GM12878 (cell line): ENCODE results near the gene MCCD1. TPM values are rescaled to one million over a fixed set of nuclear protein-coding genes. Genes with fewer than 3 reads are reported as not detected.
A peak's percentile ranks its signal among the peaks of the same experiment; 100 is the strongest.

Experiments
- BMI1 ChIP-seq: fragments of 450-650 bp; IDR thresholded peaks from 2 replicates; pipeline ENCODE4 v1.6.1; 2016; ENCODE audit warnings: mild to moderate bottlenecking, moderate library complexity, borderline replicate concordance
- CBFB ChIP-seq: IDR thresholded peaks from 2 replicates; pipeline ENCODE4 v1.6.1; 2016; ENCODE audit warnings: antibody characterized with exemption, low read depth
- EGR1 ChIP-seq, 2 experiments: IDR thresholded peaks; 1 replicate in 1 of 2; 2 replicates in 1 of 2; pipeline ENCODE4 v1.6.1; 2011 to 2012; ENCODE audit warnings: low read depth in 2 of 2, low read length in 2 of 2, borderline replicate concordance in 1 of 2, mild to moderate bottlenecking in 1 of 2, moderate library complexity in 1 of 2
- ELK1 ChIP-seq: IDR thresholded peaks from 2 replicates; pipeline ENCODE4 v1.6.1; 2012; ENCODE audit warnings: low read depth, low read length, improper control_type of control experiment
- EP300 ChIP-seq, 2 experiments: fragments of 150-350 bp in 1 of 2; IDR thresholded peaks; 2 replicates each; pipeline ENCODE4 v1.6.1; 2011 to 2012; ENCODE audit warnings: low read depth in 2 of 2, low read length in 2 of 2, borderline replicate concordance in 1 of 2, improper control_type of control experiment in 1 of 2, inconsistent platforms in 1 of 2; ENCODE audit not compliant: control insufficient read depth in 1 of 2
- ESRRA ChIP-seq: IDR thresholded peaks from 2 replicates; pipeline ENCODE4 v1.6.1; 2012; ENCODE audit warnings: mild to moderate bottlenecking, low read length, improper control_type of control experiment
- FOS ChIP-seq: IDR thresholded peaks from 3 replicates; pipeline ENCODE4 v1.6.1; 2011; ENCODE audit warnings: borderline replicate concordance; ENCODE audit not compliant: insufficient read length; ENCODE audit errors: extremely low read depth
- MEF2A ChIP-seq: IDR thresholded peaks from 2 replicates; pipeline ENCODE4 v1.6.1; 2011; ENCODE audit warnings: low read depth, mild to moderate bottlenecking, low read length, moderate library complexity; ENCODE audit not compliant: insufficient read depth
- NR2F1 ChIP-seq: fragments of 450-650 bp; conservative IDR thresholded peaks from 2 replicates; pipeline ENCODE4 v1.6.1; 2017; ENCODE audit warnings: mild to moderate bottlenecking
- PRDM15 ChIP-seq: fragments of 450-650 bp; formaldehyde crosslinking; IDR thresholded peaks from 2 replicates; pipeline ENCODE4 v1.4.0; 2020; ENCODE audit warnings: mild to moderate bottlenecking, moderate library complexity
- RELB ChIP-seq: fragments of 450-650 bp; IDR thresholded peaks from 2 replicates; pipeline ENCODE4 v1.6.1; 2017; ENCODE audit warnings: low read depth, mild to moderate bottlenecking, moderate library complexity
- STAT3 ChIP-seq: IDR thresholded peaks from 2 replicates; pipeline ENCODE4 v1.6.1; 2011; ENCODE audit warnings: low read depth, low read length, improper control_type of control experiment
- TAF1 ChIP-seq: IDR thresholded peaks from 2 replicates; pipeline ENCODE4 v1.6.1; 2011; ENCODE audit warnings: mild to moderate bottlenecking, low read depth, low read length, borderline replicate concordance
- WRNIP1 ChIP-seq: IDR thresholded peaks from 2 replicates; pipeline ENCODE4 v1.6.1; 2011; ENCODE audit warnings: low read depth, low read length, improper control_type of control experiment, borderline replicate concordance
- polyA plus RNA-seq, 11 experiments: library from polyadenylated mRNA; depleted of rRNA in 4 of 11; unstranded in 6 of 11; stranded (reverse) in 5 of 11; fragments of >200 nt; fragmentation: Nextera tagmentation in 4 of 11; fragmentation: Illumina TruSeq in 1 of 11; extraction: Ambion mirVana in 4 of 11; extraction: Trizol in 1 of 11; gene quantifications; 1 replicate in 1 of 11; 2 replicates in 10 of 11; pipeline versions ENCODE4 v1.2.1 to v1.2.3, GENCODE V29; 2011 to 2016; ENCODE audit warnings: inconsistent platforms in 2 of 11, missing spikeins in 2 of 11, low read depth in 1 of 11
- total RNA-seq, 4 experiments: library from RNA; depleted of rRNA in 3 of 4; stranded (reverse); fragments of >200 nt in 3 of 4; fragmentation: Illumina TruSeq in 1 of 4; extraction: Trizol in 1 of 4; gene quantifications; 2 replicates each; pipeline versions ENCODE4 v1.2.1 to v1.2.3, GENCODE V29; 2013 to 2021
- TF ChIP-seq, protein P1 (sequence below): fragments of 450-650 bp; IDR thresholded peaks from 2 replicates; pipeline ENCODE4 v1.6.1; 2016; ENCODE audit warnings: mild to moderate bottlenecking
- TF ChIP-seq, protein P2 (sequence below): fragments of 450-650 bp; formaldehyde crosslinking; IDR thresholded peaks from 2 replicates; pipeline ENCODE4 v1.5.0; 2022; ENCODE audit warnings: mild to moderate bottlenecking, missing genetic modification characterization

The MCCD1 gene
- total and polyA plus RNA-seq, 10 of the 15 experiments (the other 5 are each of a cell fraction or from before 2014, with no cell fraction given): not detected

- TF ChIP-seq, protein P1, sequence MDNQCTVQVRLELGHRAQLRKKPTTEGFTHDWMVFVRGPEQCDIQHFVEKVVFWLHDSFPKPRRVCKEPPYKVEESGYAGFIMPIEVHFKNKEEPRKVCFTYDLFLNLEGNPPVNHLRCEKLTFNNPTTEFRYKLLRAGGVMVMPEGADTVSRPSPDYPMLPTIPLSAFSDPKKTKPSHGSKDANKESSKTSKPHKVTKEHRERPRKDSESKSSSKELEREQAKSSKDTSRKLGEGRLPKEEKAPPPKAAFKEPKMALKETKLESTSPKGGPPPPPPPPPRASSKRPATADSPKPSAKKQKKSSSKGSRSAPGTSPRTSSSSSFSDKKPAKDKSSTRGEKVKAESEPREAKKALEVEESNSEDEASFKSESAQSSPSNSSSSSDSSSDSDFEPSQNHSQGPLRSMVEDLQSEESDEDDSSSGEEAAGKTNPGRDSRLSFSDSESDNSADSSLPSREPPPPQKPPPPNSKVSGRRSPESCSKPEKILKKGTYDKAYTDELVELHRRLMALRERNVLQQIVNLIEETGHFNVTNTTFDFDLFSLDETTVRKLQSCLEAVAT: no peak; the same call in 1 of the 2 replicates
- TF ChIP-seq NR2F1: no peak
- no peak for TF ChIP-seq STAT3
- TF ChIP-seq MEF2A: no peak
- no peak for TF ChIP-seq PRDM15
- TF ChIP-seq ESRRA: peak; percentile 58
- TF ChIP-seq BMI1: no peak
- 0 out of 3 replicates have a peak, but pooled peaks of 1 of the 2 experiments have one; percentile 25 for TF ChIP-seq EGR1 (IDR thresholded peaks at IDR 0.05; ENCODE audit: borderline replicate concordance in 1 of 2, low read depth in 2 of 2, low read length in 2 of 2)
- TF ChIP-seq CBFB: no peak; the same call in 1 of the 2 replicates
- 0 out of 4 replicates have a peak, but pooled peaks of 1 of the 2 experiments have one; percentile 20 for TF ChIP-seq EP300 (IDR thresholded peaks at IDR 0.05; ENCODE audit: borderline replicate concordance in 1 of 2, control insufficient read depth in 1 of 2, low read depth in 2 of 2, low read length in 2 of 2)
- peak; percentile 82 for TF ChIP-seq ELK1
- TF ChIP-seq, protein P2, sequence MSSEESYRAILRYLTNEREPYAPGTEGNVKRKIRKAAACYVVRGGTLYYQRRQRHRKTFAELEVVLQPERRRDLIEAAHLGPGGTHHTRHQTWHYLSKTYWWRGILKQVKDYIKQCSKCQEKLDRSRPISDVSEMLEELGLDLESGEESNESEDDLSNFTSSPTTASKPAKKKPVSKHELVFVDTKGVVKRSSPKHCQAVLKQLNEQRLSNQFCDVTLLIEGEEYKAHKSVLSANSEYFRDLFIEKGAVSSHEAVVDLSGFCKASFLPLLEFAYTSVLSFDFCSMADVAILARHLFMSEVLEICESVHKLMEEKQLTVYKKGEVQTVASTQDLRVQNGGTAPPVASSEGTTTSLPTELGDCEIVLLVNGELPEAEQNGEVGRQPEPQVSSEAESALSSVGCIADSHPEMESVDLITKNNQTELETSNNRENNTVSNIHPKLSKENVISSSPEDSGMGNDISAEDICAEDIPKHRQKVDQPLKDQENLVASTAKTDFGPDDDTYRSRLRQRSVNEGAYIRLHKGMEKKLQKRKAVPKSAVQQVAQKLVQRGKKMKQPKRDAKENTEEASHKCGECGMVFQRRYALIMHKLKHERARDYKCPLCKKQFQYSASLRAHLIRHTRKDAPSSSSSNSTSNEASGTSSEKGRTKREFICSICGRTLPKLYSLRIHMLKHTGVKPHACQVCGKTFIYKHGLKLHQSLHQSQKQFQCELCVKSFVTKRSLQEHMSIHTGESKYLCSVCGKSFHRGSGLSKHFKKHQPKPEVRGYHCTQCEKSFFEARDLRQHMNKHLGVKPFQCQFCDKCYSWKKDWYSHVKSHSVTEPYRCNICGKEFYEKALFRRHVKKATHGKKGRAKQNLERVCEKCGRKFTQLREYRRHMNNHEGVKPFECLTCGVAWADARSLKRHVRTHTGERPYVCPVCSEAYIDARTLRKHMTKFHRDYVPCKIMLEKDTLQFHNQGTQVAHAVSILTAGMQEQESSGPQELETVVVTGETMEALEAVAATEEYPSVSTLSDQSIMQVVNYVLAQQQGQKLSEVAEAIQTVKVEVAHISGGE (CRISPR knock-in tag): peak; percentile 87
- TF ChIP-seq RELB: peak; percentile 82
- TF ChIP-seq WRNIP1: 0 out of 2 replicates have a peak, but pooled peaks have one; percentile 88
- no peak for TF ChIP-seq FOS
- 0 out of 2 replicates have a peak, but pooled peaks have one; percentile 63 for TF ChIP-seq TAF1
Measured at GRCh38 chr6:31546958-31547726, 18.4 kb downstream of the MCCD1 start, which contains the start of gene NFKBIL1 (continued).
